Hematopoietic multipotent progenitor cell treated with erythropoietin and hydrocortisone succinate and interleukin-3 and kit ligand, for 8 days (in vitro differentiated cells): ENCODE data around the gene SPAG16.

ENCODE experiments used
- DNase-seq: peaks from one replicate; pipeline ENCODE4 v3.0.0-alpha.2; 2015

The SPAG16 gene

DNA sequence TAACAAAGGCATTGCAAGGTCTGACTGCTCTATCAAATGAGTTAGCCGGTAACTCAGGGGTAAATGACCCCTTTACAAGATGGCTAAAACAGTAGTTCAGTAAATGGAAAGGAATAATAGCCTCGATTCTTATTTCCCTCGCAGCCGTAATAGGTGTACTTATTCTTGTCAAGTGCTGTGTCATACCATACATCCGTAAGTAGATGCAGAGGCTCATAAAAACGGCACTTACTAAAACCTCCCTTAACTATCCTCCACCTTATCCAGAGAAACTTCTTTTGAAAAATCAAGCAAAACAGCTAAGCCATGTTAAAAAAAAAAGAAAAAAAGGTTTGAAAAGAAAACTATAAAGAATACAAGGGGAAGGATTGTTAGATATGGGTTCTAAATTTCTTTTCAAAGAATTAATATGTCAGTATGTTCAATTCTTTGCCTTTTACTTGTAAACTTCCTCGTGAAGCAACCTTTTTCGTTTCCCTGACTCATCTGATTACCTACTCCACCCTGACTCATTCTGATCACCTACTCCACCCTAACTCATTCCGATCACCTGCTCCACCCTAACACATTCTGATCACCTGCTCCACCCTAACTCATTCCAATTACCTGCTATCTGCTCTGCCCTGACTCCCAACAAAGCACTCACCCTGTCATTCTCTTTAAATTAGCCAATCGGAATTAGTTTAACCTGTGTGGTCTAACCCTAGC is 127.5 kb downstream of the SPAG16 start:
- no peak for DNase-seq

DNA sequence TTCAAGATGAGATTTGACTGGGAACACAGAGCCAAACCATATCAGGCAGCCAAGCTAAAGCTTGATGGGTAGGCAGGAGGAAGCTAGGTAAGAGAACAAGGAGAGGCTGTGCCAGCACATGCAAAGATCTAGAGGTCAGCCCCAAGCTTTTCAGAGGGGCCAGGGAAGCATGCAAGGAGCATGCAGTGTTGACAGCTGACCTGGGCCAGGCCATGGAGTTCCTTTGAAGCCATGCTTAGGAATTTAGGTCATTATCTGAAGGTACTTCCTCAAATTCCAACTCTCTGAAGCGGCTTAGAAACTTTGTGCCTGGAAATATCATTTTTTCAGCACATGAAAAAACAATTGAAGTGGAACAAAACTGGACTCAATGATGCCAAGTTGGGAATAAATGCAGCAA is 130.8 kb downstream of the SPAG16 start:
- no peak for DNase-seq

DNA sequence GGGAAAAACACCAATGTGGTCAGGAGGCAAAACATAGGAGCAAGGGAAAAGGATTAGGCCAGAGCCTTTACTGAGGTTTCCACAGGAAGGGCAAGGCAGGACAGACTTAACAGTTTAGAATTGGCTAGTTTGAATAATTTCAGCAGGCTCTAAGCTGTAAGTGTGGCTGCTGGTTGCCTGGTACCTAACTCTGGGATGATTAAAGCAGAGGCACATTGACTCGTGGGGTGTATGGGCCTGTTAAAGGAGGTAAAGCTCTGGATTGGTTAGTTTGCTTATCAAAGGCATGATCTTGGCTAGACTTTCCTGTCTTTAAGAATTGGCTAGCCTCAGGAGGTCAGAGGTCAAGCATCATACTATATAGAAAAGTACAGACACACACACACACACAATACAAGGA is 132.6 kb downstream of the SPAG16 start:
- no peak for DNase-seq

DNA sequence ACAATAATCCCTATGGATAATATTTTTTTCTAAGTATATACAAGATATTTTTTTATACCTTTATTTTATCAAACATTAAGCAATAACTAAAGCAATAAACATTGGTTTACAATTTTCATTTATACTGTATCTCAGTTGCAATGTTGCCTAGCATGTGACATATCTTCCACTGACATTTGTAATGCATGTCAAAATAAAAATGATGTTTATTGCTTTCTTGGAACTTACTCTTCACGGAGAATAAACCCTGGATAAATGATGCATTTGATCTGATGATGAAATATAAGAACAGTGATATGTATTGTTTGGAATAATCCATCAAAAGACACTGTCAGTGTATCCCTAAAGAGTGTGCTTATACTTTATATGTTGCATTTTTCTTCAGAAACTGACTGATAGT is 135.7 kb downstream of the SPAG16 start:
- DNase-seq: no peak

DNA sequence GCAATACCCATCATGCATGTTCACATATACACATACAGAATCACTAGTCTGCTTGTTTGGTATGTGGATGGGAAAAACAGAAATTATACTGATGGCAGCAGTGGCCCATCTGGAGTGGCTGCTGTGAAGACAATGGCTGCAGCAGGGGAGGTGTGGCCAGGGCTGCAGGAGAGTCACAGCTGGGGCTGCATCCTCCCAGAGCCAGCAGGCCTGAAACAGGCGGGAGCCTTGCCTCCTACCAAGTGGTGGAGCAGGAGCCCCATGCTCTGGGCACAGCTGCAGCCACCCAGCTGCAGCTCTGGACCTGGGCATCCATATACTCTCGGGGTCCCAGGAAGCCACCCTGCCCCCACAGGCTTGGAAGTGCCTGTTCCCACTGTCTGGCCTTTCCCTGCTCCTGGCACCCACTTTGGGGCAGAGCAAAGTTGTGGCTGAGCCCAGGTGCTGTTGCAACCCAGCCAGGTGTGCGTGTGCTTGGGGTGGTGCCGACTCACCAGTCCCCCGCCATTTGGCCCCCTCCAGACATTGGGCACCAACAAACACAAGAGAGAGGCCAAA is 136.6 kb downstream of the SPAG16 start:
- DNase-seq: no peak

DNA sequence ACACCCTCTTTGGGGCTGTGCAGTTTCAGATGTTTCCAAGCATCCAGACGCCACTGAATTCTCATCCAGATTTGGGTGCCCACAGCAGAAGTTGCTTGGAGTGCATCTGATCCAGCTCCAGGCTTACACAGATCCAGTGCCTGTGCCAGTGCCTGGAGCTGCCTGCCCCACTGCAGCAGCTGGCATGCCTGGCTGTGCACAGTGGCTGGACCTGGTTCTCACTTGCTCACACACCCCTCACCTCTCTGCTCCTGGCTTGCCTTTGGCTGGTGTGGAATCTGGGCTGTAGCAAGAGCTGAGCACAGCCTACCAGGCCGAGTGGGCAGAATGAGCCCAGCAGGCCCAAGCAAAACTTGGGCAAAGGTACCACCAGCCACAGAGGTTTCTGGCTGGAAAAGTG is 137.9 kb downstream of the SPAG16 start:
- DNase-seq: no peak

DNA sequence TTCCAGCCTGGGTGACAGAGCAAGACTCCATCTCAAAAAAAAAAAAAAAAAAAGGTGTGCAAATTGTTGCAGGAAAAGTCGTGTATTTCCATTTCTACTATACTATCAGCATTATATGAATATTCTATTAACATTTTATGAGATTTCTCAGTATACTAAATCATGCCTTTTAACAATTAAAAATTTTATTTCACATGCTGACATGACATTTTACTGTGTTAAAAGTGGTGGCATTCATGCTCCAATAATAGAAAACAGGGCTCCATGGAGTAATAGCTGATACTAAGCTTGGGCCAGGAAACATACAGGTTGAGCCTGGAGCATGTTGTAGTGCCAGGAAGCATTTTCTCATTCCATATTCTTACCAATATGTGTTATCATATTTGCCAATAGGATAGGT is 141.4 kb downstream of the SPAG16 start:
- no peak for DNase-seq

DNA sequence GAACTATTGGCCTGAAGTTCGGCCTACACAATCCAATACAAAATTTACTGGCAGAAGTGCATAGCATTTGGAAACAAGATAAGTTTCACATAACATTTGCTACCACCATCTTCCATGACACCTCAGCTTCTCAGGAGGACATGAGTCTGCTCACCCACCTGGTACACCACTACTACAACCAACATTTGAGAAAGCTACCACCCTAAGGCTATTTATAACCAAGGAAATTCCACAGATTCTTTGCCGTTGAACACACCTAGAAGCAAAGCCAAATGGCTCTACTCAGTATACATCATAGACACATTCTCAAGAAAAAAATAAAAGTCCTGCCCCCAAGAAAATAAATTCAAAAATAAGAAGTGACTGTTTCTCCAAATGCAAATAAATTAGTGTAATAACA is 145.3 kb downstream of the SPAG16 start:
- DNase-seq: no peak

DNA sequence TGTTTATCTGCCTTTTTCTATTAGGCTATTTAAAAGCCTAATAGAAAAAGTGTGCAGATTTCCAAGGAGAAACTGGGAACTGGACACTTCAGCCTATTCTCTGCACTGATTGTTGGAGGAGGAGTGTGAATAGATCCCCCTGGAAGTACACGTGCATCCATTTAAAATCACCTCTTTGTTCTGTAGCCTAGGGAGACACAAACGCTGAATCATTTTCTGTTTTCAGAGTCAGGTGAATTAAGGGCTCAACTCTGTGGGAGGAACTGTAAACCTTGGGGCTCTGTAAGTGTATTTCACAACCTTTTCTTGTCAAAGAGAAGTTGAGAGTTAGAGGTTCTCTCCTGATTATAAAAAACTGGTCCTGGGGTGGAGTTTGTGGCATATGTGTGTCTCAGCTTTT is 159.7 kb downstream of the SPAG16 start:
- no peak for DNase-seq

DNA sequence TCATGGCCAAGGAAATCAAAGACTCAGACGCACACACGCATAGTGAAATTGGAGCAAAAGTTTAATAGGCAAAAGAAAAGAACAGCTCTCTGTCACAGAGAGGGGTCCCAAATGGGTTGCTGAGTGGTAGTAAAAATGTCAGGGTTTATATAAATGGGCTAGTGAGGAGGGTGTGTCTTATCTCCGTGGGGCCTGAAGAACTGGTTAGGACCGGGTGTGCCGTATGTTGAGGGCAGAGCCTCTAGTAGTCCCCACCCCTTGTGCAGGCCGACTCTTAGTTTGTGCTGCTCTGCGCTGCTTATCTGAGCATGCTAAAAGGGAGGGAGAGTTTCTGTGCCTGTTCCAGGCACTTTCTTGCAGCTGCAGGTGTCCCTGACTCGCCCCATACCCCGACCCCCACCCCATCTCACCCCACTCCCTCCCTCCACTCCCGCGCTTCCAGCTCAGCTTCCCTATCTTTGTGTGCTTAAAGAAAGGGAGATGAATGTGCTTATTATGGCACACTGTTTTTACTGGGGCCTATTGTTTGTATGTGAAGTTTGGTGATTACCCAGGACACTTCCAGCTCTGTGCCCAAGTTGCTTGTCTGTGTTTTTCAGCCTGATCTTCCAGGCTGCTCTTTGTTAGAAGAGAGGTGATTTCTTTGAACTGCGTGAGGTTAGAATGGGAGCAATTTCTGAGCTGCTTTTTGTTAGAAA is 167.4 kb downstream of the SPAG16 start:
- peak; percentile 78 for DNase-seq

DNA sequence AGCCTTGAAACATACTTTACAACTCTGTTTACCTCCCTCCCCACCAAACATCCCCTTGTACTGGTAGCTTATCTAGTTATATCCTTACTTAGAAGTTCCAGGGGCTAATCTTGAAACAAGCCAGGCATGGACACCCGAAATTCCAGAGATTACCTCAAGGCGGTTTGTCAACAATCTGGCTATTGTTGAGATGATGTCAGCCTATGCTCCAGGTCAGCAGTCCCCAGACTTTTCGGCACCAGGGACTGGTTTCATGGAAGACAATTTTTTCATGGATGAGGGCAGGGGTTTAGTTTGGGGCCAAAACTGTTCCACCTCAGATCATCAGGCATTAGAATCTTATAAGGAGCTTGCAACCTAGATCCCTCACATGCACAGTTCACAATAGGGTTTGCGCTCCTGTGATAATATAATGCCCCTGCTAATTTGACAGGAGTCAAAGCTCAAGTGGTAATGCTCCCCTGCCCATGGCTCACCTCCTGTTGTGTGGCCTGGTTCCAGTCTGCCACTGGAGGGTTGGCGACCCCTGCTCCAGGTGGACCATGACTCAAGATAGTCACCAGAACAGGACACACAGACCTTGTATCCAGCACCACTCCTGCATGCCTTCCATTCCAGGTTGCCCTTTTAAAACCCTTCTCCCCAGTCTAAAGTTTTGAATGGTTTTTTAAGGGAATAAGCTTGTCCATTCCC is 171.2 kb downstream of the SPAG16 start:
- DNase-seq: no peak

DNA sequence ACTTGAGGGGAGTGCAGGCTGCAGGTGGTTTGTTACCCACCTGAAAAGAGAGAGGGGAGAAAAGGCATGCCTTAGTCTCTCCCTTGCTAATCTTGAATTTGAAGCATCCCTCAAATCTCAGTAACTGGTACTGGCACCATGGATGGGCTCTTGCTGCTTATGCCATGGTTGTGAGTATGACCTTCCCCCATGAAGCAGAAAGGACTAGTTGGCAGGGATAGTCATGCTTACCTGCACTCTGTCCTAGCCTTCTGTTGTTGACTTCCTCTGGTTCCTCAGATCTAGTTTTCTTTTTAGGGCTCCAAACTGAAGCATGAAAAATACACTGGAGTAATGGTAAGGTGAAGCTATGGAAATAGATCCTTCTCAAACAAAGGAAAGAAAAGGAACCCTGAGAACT is 191.2 kb downstream of the SPAG16 start:
- no peak for DNase-seq

DNA sequence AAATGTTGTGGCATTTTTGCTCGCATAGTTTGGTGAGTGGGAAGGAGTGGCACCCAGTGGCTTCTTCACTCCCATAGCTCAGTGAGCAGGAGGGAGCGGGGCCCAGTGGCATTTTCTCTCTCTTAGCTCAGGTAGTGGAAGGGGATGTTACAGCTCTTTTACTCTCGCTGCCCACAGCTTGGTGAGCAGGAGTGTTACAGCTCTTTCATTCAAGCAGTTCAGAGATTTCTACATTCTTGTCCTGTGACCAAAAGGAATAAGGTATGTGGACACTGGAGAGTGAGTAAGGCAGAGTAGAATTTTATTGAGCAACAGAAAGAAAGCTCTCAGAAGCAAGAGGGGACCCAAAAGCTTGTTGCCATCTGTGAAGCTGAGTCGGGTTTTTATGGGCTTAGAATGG is 192.4 kb downstream of the SPAG16 start:
- no peak for DNase-seq

DNA sequence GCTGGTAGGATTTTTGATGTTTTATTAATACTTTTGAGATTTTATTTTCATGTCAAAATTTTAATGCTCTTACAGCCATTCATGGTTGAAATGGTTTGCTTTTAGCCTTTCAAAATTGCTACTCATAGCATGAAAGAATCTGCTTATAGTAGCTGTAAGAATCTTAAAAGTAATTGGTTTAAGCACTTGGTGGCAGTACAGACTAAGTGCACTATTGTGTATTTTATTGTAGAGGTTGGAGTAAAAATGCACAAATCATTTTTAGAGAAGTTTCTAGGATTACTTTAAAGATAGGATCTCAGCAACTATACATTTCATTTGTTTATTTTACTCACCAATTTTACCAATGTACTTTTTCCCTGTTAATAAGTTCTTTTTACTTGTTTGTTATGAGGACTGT is 205.8 kb downstream of the SPAG16 start:
- no peak for DNase-seq

DNA sequence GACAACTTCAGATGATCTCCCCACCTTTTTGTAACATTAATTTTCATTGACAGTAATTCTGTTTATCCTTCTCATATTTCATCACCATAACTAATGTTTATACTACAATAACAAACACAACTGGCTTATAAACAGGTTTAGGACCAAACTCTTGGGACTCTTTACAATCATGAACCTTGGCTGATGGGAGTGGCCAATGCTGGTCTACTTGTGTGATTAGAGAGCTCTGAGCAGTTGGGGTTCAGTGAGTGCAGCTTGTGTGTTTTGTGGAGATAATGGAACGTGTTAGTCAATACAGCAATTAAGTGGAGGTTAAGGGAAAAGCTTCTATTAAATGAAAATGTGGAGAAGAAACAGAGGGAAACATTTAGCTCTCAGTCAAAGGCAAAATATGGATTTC is 207.1 kb downstream of the SPAG16 start:
- DNase-seq: no peak

DNA sequence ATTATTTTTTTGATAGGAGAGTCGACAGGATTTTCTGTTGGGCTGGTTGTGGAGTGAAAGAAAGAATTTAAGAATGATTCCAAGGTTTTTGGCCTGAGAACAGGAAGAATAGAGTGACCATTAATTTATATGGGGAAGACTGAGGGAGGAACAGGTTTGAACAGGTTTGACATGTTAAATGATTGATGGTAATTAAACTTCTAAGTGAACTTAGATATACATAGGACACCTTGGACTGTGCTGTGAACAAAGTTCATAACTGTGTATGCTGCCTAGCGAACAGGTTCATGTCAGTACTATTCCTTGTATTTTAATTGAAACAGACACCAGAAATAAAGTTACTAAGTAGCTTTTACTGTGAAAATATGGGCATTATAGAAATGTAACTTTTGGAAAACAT is 212.0 kb downstream of the SPAG16 start:
- DNase-seq: no peak

DNA sequence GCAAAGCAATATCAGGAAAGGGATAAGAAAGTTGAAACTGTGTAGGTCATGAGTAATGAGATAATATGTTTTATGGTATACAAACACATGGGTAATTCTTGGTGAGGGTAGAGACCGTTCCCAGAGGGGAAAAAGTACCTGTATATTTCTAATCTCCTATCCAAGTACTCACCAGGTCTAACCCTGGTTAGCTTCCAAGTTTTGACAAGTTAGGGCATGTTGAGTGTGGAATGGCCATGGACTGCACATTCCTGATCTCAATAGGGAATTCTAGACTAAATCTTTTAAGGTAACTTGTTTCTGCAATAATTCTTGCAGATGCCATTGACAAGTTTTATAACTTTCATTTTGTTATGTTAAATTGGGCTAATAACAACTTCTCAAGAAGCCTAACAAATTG is 216.6 kb downstream of the SPAG16 start:
- DNase-seq: no peak

DNA sequence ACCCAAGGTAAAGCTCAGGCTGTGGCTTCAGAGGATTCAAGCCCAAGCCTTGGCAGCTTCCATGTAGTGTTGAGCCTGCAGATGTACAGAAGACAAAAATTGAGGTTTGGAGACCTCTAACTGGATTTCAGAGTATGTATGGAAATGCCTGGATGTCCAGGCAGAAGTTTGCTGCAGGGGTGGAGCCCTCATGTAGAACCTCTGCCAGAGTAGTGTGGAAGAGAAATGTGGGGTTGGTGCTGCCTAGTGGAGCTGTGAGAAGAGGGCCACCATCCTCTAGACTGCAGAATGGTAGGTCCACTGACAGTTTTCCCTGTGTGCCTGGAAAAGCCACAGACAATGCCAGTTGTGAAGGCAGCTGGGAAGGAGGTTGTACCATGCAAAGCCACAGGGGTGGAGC is 239.9 kb downstream of the SPAG16 start:
- no peak for DNase-seq

DNA sequence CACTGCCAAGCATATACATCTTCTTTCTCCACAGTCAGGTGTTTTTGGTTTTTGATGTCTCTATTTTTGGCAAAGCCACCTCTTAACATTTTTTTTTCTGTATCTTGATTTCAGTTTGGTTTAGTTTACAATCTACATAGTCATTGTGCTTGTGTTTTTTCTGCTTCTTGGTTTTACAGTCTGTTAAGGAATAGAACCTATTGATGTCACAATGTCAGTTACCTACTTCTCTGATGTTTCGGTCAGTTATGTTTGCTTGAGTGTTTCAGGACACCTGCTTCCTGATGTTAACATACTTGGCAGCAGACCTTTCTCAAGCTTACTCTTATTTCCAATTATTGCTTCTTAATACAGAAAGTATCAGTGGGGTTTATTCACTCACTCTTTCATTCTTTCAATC is 253.3 kb downstream of the SPAG16 start:
- no peak for DNase-seq

DNA sequence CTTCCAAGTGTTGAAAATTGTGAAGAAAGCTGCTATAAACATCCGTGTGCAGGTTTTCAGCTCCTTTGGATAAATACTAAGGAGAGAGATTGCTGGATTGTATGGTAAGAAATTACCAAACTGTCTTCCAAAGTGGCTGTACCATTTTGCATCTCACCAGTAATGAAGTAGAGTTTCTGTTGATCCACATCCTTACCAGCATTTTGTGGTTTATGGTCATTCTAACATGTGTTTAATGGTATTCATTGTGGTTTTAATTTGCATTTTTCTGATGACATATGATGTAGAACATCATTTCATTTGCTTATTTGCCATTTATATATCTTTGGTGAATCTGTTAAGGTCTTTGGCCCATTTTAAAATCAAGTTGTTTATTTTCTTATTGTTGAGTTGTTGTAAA is 260.7 kb downstream of the SPAG16 start:
- no peak for DNase-seq

DNA sequence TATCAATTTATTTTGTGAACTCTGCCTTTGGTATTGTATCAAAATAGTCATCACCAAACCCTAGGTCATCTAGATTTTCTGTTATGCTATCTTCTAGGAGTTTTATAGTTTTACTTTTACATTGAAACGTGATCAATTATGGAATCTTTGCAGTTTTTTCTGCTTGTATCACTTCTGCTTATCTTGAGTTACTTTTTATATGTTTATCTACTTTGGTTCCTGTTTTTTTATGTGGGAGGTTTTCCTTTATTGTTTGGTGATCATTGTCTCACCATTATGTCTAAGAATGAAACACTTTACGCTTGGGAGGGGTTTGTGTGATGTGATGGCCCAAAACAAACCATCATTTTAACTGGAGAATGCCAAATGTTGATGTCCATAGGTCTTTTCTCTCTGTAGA is 261.2 kb downstream of the SPAG16 start:
- no peak for DNase-seq

DNA sequence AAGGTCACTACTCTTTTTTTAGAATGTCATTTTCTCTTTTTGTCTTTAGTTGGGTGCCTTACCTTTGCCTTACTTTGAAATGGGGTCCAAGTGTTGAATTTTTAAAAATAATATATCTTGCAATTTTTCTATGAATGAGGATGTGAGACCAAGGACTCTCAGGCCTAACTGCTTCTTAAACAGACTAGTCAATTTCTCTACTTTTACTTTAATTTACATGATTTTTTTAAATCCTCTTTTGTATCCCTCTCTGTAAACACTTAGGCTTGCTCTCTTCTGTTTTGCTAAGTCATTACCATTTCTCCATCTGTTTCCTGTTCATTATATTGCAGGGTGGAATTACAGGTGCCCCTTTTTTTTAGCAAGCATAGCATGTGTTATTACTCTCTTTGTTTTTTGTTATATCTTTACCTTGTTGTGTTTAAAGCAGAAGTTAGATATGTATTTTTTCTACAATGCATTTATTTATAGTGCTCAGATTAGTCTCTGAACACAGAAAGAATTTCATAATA is 261.8 kb downstream of the SPAG16 start:
- no peak for DNase-seq

DNA sequence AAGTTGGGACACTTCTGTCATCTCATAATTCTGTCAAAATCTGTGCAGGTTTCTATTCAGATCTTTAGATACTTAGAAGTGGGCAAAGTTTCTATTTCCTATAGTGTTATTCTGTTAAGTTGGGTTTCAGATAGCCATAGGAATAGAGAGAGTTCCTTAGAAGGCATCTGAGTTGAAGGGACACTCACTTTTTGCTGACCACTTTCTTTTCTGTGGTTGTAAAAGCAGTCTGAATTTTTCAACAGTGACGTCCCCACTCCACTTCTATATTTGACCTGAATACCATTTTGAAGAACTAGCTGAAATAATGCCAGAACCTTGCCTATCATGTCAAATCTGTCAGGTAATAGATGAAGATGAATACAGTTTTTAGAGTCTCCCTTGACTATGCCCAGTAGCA is 267.3 kb downstream of the SPAG16 start:
- no peak for DNase-seq

DNA sequence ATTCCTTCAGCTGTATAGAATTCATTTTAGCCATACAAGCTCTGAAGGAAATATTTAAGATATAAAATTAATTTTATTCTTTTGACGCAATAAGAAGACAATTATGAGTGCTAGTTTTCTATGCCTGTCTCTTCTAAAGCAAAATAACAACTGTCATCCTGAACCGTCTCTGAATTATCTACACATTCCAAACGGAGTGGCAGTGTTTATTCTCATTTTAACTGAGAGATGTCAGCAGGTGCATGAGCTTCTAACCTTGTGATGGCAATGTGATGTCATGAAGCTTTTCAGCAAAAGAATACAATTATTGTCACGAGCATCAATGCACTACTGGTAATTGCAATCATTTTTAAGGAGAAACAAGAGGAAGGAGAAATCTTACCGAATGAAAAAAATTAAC is 274.8 kb downstream of the SPAG16 start:
- no peak for DNase-seq
